Measurements from ENCODE around the gene IL13RA2.

DNA sequence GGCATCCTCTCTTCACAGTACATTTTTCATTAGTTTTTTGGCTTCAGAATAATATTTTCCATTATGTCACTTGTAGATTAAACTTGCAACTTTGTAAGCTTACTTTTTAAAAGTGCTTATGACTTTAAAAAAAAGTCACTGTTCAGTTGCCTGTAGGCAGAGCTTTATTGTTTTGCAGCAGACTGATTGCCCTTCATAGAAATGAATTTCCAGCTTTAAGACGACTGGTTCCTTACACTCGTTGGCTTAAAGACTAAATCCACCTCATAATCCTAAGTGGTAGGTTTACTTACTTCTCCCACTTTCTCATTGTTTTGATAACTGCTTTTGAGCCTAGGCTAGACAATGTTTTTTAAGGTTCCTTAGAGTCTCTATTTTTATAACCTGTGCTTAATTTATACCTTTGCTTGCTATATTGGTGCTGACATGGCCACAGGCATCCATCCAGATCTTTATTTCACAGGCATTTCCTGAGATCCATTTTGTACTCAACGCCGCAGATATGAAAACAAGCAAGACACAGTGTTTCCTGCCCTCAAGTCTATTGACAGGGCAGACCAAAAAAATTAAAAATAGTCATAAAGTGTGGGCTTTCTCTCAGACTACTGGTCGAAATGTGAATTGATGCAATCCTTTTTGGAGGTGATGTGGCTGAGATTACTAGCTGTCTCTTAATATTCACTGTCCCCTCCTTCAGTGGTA lies 12.6 kb upstream of the IL13RA2 start:
- TF ChIP-seq, protein P1, sequence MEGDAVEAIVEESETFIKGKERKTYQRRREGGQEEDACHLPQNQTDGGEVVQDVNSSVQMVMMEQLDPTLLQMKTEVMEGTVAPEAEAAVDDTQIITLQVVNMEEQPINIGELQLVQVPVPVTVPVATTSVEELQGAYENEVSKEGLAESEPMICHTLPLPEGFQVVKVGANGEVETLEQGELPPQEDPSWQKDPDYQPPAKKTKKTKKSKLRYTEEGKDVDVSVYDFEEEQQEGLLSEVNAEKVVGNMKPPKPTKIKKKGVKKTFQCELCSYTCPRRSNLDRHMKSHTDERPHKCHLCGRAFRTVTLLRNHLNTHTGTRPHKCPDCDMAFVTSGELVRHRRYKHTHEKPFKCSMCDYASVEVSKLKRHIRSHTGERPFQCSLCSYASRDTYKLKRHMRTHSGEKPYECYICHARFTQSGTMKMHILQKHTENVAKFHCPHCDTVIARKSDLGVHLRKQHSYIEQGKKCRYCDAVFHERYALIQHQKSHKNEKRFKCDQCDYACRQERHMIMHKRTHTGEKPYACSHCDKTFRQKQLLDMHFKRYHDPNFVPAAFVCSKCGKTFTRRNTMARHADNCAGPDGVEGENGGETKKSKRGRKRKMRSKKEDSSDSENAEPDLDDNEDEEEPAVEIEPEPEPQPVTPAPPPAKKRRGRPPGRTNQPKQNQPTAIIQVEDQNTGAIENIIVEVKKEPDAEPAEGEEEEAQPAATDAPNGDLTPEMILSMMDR (IDR thresholded peaks at IDR 0.05): no peak
- no peak for TF ChIP-seq POLR2A (IDR thresholded peaks at IDR 0.05)

Data from prostate gland (tissue), 2 donors.